HuH-7.5 (cell line): ENCODE measurements around the gene BLID.

Experiments used
- DNase-seq: peaks from one replicate; pipeline ENCODE4 v3.0.0; 2011; ENCODE audit warnings: low spot score

The BLID gene

DNA sequence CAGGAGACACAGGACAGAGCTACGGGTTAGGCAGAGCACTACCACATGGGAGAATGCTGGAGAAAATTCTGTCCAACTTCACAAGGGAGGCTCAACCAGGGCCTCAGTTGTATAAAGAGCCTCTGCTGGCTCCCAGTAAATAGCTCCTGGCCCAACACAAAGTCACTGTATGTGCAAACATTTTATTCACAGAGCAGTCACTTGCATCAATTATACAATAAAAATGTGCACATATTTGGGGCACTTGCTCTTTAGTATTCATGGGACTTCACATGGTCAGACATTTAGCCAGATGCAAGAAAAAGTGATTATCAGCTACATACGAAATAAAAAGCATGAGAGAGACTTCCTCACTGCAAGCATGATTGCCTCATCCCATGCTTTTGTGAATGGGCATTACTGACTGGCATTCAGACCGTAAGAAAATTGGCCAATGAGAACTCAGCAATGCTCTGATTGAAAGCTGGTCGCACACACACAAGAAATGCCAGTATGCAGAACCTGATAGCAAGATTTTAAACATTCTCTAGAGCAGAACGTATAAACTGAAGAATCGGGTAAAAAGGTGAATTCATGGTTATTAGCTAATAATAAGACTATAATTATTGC, 39.4 kb downstream of the BLID start:
- DNase-seq: no peak

DNA sequence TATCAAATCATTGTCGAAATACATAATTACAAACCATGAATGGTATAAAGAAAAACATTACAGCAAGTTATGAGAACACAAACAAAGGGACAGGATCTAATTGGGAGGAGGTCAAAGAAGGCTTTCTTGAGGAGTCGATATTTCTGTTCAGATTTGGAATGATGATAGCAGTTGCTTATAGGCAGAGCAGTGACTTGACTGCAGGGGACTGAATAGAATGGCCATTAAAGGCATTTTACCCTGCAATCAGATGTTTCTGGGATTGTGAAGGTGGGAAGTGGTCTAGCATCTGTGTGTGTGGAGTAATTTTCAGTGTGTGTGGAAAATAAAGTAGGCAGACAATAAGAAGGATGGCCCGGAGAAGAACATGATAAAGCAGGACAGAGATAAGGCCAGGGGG, 41.0 kb downstream of the BLID start:
- no peak for DNase-seq

DNA sequence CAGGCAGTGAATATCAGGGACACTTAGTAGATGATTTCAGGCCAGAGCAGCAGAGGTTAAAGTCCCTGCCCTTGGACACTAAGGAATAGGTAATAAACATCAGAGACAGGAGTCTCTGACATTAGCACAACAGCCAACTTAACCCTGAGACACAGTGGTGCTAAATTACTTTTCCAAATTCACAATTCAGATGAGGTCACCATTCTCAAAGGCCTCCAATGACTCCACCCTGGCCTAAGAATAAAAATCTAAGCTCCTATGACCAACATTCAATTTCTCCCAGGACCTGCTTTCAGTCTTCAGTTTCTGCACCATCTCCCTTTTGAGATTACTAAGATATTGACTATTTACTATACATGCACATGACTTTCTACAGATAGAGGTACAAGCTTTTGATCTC, 42.0 kb downstream of the BLID start:
- no peak for DNase-seq

DNA sequence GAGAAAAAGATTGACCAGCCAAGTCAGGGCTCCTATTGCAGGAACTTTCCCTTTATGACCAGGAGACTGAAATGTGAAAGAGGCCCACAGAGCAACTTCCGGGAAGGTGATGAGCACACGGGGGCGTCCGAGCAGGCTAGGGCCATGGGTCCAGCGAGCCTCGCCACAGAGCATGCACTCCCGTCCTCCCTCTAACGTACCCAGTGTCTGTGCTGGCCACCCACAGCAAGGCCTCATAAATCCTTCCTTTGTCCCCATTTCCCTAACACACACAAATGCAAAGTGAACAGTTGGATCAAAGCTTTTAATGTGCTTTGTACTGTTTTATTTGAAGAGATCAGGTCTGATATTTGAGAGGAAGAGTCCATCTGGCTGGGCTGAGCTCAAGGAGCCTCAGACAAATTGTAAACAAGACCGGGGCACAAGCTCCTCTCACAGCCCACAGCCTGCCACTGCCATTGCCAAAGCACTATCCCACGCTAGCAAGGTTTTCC, 44.3 kb downstream of the BLID start:
- no peak for DNase-seq

DNA sequence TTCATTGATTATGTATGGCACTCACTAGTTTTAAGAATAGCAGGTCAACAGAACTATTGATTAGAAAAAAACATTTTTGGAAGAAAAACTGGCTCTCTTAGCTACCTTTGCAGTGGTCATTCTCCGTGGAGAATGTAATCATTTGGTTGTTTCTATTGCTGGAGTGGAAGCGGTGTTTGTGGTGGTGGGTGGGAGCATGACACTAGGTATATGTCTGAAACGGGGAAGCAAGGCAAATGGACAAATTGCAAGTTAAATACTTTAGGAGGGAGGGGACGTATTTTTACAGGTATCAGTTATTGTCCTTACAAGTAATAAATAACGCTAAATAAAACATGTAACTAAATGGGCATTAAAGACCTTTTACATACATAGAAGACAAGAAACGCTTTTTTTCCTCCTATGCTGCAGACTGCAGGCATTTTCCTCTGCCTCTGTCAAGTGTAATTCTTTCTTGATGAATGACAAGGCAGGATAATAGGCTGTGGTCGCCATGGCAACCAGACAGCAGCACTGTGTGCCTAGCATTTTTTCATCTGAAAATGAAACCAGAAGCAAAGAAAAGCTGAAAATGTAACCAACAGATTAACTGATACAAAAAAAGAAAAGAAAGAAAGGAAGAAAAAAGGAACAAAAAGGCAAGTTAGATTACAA, 46.2 kb downstream of the BLID start:
- no peak for DNase-seq

DNA sequence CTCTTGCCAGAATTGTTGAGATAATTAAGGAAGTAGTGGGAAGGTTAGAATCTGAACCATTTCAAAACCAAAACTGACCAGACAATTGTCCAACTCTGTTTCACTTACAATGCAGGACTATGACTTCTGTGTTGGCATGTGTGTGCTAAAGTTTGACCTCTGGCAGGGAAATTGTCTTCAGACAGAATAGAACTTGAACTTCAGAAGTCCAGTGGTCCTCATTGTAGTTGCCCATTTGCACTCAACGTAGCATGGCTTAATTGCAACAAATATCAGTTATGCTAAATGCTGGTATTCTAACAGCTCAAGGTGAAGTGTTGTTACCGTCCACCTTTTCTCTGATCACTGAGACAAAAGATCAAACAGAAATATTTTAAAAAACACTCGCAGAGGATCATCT, 47.2 kb downstream of the BLID start:
- no peak for DNase-seq

DNA sequence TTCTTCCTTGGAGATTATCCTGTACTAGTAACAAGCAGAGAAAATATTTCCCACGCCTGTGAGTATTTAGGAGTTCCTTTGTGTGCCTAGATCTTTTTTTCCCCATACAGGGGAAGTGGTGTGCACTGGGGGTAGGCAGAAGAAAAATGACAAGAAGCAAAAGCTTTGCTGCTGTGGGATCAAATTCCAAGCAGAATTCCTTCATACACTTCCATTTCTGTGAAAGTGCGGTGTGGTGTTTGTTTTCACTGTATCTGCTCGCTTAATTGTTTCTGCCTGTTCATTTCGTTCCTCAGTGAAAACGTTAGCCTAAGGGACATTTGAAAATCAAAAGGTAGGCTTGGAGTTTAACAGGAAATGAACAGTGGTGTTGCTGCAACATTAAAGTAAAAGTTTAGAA, 47.9 kb downstream of the BLID start:
- no peak for DNase-seq
